Lung (tissue), 12 donors: ENCODE measurements around the gene PTRHD1. TPM values are rescaled to one million over a fixed set of nuclear protein-coding genes. Genes with fewer than 3 reads are reported as not detected.

ENCODE experiments used
- ATAC-seq: fragments of 200-7000 bp; cut with Tn5 transposase; one replicate; pipeline ENCODE4 v1.9.1; 2020; ENCODE audit warnings: moderate number of reproducible peaks; ENCODE audit not compliant: insufficient read depth, low FRiP score
- DNase-seq, 3 donors: peaks; one replicate each; pipeline ENCODE4 v3.0.0-alpha.2; 2013 to 2017
- H3K27ac ChIP-seq, 2 donors: one replicate each; pipeline ENCODE4 v1.5.1; 2013; ENCODE audit warnings: mild to moderate bottlenecking in 2 of 2, moderate library complexity in 2 of 2, control low read depth in 1 of 2, inconsistent platforms in 1 of 2, low read depth in 1 of 2, low read length in 1 of 2
- H3K27me3 ChIP-seq, 3 donors: one replicate each; pipeline ENCODE4 v1.5.1; 2013; ENCODE audit warnings: low read length in 2 of 3; ENCODE audit not compliant: control insufficient read depth in 3 of 3, insufficient read depth in 3 of 3
- H3K36me3 ChIP-seq, 4 donors: one replicate each; pipeline ENCODE4 v1.5.1; 2013; ENCODE audit warnings: low read length in 4 of 4, mild to moderate bottlenecking in 1 of 4, moderate library complexity in 1 of 4; ENCODE audit not compliant: control insufficient read depth in 4 of 4, insufficient read depth in 4 of 4
- H3K4me1 ChIP-seq, 5 donors: one replicate each; pipeline ENCODE4 v1.5.1; 2013; ENCODE audit warnings: low read length in 5 of 5, mild to moderate bottlenecking in 2 of 5, moderate library complexity in 1 of 5; ENCODE audit not compliant: control insufficient read depth in 5 of 5, insufficient read depth in 5 of 5
- H3K4me3 ChIP-seq: one replicate; pipeline ENCODE4 v1.5.1; 2013; ENCODE audit warnings: mild to moderate bottlenecking, control low read depth, moderate library complexity
- H3K9ac ChIP-seq, 2 donors: one replicate each; pipeline ENCODE4 v1.5.1; 2013; ENCODE audit warnings: low read length in 2 of 2, control low read depth in 1 of 2; ENCODE audit not compliant: insufficient read depth in 1 of 2
- H3K9me3 ChIP-seq, 4 donors: one replicate each; pipeline ENCODE4 v1.5.1; 2013; ENCODE audit warnings: low read length in 3 of 4, mild to moderate bottlenecking in 1 of 4, moderate library complexity in 1 of 4; ENCODE audit not compliant: control insufficient read depth in 4 of 4, insufficient read depth in 3 of 4
- CTCF ChIP-seq: IDR thresholded peaks from 2 replicates; pipeline ENCODE4 v1.5.1; 2012; ENCODE audit warnings: mild to moderate bottlenecking; ENCODE audit errors: control extremely low read depth, extremely low read depth
- WGBS, 2 donors: extraction: QIAGEN DNeasy Blood & Tissue Kit; methylation state at CpG; one replicate each; pipeline ENCODE4 v1.1.7; 2013; 5-methylcytosine and 5-hydroxymethylcytosine counted together
- polyA plus RNA-seq, 2 donors: library from polyadenylated mRNA; stranded (reverse); fragments of 200-250 nt; gene quantifications; one replicate each; pipeline ENCODE4 v1.2.1, GENCODE V29; 2013
- total RNA-seq, 2 donors: library from RNA; depleted of rRNA in 1 of 2; stranded (reverse); fragments of >200 nt in 1 of 2; gene quantifications; one replicate each; pipeline ENCODE4 v1.2.1, GENCODE V29; 2014 to 2021
- donor health status: control.
- donor health status: control.
- donor health status: Bipolar disorder and iron deficiency.
- donor health status: healthy.
- donor health status: DM: yes; HTN: yes; CAD: no.

The PTRHD1 gene
- total and polyA plus RNA-seq, 4 donors: 22.3 to 39.2 (median 32.3) TPM

DNA sequence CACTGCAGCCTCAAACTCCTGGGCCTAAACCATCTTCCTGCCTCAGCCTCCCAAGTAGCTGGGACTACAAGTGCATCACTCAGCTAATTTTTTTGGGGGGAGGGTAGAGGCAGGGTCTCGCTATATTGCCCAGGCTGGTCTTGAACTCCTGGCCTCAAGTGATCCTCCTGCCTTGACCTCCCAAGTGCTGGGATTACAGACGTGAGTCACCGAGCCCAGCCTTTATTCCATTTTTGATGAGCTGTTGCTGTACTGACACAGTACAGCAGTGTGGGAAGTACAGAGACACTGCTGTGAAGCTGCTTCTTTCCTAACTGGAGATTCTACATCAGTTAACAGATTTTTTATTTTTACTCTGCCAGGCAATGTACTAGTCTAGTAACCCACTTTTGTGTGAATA, 18.8 kb downstream of the PTRHD1 start:
- Histone ChIP-seq H3K27ac (no peak overlapping the region), H3K9ac (no peak overlapping the region), H3K4me3 (no peak overlapping the region), H3K27me3 (no peaks in the 10 kb centered on the region), H3K9me3 (no peaks in the 10 kb centered on the region), H3K4me1 (no peaks in the 10 kb centered on the region), H3K36me3 (peaks cover 4 to 9% (median 7%) of the 10 kb centered on the region in 4 donors)
- 78 to 86% methylated on average over 3 of the region's 3 CpGs for WGBS, 2 donors
- TF ChIP-seq CTCF: no peak
- ATAC-seq: no peak
- no peak for DNase-seq

DNA sequence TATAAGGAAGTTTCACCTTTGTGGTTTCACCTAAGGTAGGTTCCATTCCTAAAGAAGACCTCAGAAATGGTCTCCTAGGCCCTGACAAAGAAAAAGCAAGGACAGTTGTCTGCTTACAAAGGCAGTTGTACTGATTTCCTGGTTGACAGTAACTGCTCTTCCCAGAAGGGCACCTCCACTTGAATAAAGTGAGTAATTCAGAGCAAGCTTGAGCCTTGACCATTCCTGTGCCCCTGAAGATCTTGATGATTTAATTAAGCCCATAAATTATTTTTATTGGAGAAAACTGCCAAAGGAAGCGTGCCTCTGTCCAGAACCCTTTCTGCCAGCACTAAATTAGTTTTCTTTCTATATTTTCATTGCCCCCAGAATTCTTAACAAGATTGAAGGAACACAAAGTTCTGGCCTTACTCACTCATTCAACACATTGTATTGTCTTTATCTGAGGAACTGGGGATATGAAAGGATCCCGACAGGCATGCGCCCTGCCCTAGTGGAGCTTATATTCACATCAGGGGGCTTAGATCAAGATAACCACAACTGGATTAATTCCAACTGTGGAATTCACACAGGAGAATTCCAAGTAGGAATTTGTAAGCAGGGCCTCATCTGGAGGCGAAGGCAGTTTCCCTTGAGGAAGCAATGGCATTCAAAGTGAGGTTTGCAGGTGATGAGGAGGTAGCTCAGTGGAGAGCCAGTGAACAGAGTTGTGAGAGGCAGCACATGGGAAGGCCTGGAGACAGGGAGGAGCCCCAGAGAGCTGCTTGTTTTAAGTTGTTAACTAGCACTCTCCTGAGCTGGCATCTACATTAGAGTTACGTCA, 21.2 kb downstream of the PTRHD1 start:
- WGBS, 2 donors: 82 to 91% methylated on average over 5 of the region's 5 CpGs
- ATAC-seq: peak; percentile 75
- Histone ChIP-seq H3K9ac (no peak overlapping the region), H3K27ac (peak overlapping the region in 1 of 2 donors; percentile 6), H3K36me3 (peaks cover 7 to 12% (median 9%) of the 10 kb centered on the region in 4 donors), H3K27me3 (no peaks in the 10 kb centered on the region), H3K4me3 (no peak overlapping the region), H3K4me1 (peaks cover 0 to 2% (median 0%) of the 10 kb centered on the region in 5 donors), H3K9me3 (no peaks in the 10 kb centered on the region)
- no peak for TF ChIP-seq CTCF
- peak in 1 of 3 donors; percentile 9 for DNase-seq

- 93 to 97% methylated on average over 5 of the region's 5 CpGs for WGBS, 2 donors
- Histone ChIP-seq H3K9me3 (no peaks in the 10 kb centered on the region), H3K4me3 (no peak overlapping the region), H3K36me3 (peaks cover 9 to 12% (median 9%) of the 10 kb centered on the region in 4 donors), H3K27me3 (no peaks in the 10 kb centered on the region), H3K4me1 (peaks cover 0 to 2% (median 0%) of the 10 kb centered on the region in 5 donors), H3K27ac (no peak overlapping the region), H3K9ac (no peak overlapping the region)
- no peak for ATAC-seq
- TF ChIP-seq CTCF: no peak
- no peak for DNase-seq
These were observed 22.1 kb downstream of the PTRHD1 start for GRCh38 chr2:24771061-24771460.
